ENCODE data around the gene LAYN.

GRCh38 chr11:111598148-111598547 lies 57.6 kb downstream of the LAYN start:
- no peak for TF ChIP-seq CTCF (IDR thresholded peaks at IDR 0.05)
- TF ChIP-seq POLR2A (IDR thresholded peaks at IDR 0.05; ENCODE audit: low read depth): no peak
- no peak for TF ChIP-seq POLR2AphosphoS5 (IDR thresholded peaks at IDR 0.05)
- no peak for TF ChIP-seq EP300 (IDR thresholded peaks at IDR 0.05)

Measured in esophagus muscularis mucosa (tissue), 4 donors.